GM04503 (cell line): ENCODE results near the gene NALCN.

Source experiments
- DNase-seq: peaks from one replicate; pipeline ENCODE4 v3.0.0-alpha.2; 2012; ENCODE audit warnings: low read depth

The NALCN gene

DNA sequence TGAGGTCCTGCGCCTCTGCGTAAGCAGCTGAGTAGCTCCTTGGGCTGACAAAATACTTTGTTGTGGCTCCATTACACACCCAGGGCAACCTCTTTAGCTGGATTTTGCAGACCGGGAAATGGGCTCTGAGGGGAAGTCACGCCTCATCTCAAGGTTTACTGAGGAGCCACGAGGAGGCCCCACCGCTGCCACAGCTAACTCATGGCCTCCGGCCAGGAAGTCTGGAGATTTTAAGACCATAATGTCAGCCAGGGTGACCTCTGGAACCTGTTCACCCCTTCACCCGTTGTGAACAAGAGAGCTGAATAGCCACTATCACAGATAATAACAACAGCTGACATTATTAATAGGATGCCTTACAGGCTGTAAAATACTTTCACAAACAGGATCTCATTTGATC, 390.4 kb downstream of the NALCN start:
- no peak for DNase-seq

DNA sequence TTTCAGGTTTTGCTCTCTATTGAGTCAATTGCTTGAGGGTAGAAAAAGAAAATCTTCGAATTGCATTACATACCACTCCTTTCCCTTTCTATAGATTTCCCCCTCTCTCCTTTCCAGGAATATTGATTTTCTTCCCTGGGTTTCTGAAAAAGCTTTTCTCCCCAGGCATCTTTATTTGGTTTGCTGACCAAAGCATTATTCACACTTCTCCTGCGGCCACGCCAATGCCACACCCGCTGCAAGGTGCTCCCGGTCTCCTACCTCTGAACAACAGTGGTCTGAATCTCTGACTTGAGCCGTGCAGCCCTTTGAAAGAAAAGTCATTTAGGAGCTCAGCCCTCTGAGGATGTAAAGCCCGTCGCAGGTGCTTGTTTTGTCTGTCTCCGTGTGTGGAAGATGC, 390.8 kb downstream of the NALCN start:
- no peak for DNase-seq

DNA sequence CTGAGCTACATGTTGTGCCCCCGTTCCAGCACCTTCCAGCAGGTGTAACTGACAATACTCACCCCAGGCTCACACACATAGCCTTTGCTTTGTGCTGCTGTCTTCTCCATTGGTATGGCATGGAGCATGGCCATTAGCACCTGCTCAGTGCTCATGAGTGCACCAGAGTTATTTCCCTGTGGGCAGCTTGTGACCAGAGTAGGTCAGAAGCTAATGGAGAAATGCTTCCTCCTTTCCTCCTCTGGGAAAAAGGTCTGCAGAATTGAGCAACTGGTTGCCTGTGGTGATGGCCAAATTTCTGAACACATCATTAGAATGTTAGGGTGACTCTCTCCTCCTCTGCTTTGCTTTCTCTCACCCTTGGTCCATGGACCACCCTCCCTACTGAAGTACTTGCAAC, 397.2 kb downstream of the NALCN start:
- DNase-seq: peak; percentile 2

DNA sequence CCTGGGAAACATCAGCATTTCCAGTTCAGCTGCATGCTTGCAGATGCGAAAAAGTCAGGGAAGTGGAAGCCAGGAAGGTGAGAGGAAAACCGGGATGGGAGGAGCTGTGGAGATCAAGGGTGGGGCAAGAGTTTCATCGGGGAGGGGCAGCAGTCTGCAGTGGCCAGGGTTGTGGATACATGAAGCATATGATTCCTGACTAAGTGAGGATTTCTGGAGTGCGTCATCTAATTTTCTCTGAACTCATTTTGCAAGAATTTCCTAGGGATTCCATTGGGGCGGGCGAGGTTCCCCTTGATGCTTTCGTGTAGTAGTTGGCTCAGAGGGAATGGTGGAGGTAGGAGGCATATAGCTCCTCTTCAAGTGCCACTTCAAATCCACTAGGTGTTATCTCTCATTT, 397.6 kb downstream of the NALCN start:
- peak; percentile 40 for DNase-seq

DNA sequence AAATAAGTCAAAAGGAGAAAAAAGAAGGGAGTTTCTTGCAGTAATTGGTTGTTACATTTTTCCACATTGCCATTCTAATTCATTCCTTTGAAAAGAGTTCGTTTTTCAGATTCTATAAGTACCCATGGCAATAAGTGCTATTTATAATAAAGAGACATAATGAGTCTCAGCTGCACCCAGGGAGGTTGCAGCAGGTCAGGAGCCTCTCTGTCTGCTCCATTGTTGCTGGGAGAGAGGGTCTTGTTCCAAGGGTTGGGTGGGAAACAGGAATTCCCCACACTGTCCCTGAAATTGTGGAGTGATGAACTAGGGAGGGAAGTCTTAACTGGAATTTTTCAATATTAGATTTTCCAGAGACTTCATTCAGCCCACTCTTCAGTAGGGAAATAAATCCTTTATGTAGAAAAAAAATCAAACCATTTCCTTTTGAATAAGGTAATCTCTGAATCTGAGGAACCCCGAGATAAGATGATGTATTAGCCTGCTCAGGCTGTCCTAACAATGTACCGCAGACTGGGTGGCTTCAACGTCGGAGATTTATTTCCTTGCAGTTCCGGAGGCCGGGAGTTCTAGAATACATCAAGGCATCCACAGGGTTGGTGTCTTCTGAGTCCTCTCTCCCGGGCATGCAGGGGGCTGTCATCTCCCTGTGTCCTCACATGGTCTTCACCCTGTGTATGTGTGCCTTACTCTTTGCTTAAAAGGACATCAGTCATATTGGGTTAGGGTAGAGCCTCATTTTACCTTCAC, 399.0 kb downstream of the NALCN start:
- no peak for DNase-seq

DNA sequence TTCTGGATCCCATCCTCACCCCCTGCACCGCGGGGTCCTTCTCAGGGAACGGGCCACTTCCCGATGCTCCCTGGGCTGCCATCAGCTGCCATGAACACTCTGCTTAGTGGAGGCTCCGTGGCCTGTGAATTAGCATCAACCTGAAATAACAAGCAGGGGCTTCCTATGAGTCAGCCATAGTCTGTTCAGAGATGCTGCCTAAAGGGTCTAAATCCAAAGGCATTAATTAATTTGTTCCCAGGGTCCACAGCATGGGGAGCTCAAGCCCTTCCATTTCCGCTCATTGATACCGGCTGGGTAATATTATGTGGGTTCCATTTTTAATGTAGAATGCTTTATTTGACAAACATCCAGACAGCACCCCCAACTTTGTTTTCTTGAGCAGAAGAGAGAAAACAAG, 399.8 kb downstream of the NALCN start:
- no peak for DNase-seq

DNA sequence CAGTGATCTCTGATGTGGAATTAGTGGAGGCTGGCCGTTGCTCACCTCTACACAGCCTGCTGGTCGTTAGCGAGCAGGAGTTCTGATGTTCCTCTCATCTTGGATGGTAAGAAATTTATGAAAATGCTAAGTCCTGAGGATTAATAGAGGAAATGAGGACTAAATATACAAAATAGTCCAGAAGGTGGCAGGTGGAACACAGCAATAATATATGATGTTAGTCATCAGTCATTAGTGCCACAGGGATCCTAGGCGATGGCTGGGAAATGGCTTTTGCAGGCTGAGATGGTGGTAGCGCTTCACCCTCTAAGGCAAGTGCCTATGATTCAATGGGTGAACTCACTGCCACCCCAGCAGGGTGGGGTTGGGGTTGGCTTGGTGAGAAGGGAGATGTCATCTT, 403.1 kb downstream of the NALCN start:
- DNase-seq: no peak

DNA sequence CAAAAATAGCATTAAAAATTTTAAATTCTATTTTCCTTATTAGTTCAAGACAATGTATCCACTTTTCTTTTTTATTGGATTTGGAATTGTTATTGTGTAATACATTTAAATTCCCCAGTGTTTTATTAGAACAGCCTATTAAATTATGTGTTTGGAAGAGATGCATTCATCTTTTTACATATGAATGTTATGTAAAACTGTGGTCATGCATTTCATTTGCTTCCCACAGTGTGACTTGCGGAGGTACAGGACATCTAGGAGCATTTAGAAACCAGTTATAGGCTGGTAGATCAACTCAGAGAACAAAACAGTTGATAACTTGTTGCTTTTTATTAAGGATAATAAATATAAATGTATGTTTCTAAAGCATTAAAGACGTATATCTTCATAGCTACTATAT, 406.2 kb downstream of the NALCN start:
- DNase-seq: no peak

DNA sequence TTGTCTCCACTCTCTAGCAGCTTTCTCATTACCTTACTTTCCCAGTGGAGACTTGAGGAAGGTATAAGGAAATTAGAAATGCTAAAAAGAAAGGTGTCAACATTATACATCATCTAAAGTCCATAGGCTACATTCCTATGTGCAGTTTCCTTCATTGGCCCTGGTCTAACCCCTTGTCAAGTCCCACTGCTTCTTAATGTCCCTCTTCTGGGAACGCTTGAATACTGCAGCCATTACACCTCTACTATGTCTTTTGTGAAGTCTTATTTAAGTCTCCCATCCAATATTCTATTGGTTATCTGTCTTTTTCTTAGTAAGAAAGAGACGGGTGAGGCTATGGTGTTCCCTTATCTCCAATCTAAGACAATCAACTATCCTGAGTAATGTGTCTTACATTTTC, 409.1 kb downstream of the NALCN start:
- DNase-seq: no peak
